ENCODE measurements around the gene LRRC27.
"Not testable (repeated sequence)": the region's sequence is repeated elsewhere in the genome, so short reads cannot be mapped to it uniquely, and the experiment has no call there.

LRRC27 gene

DNA sequence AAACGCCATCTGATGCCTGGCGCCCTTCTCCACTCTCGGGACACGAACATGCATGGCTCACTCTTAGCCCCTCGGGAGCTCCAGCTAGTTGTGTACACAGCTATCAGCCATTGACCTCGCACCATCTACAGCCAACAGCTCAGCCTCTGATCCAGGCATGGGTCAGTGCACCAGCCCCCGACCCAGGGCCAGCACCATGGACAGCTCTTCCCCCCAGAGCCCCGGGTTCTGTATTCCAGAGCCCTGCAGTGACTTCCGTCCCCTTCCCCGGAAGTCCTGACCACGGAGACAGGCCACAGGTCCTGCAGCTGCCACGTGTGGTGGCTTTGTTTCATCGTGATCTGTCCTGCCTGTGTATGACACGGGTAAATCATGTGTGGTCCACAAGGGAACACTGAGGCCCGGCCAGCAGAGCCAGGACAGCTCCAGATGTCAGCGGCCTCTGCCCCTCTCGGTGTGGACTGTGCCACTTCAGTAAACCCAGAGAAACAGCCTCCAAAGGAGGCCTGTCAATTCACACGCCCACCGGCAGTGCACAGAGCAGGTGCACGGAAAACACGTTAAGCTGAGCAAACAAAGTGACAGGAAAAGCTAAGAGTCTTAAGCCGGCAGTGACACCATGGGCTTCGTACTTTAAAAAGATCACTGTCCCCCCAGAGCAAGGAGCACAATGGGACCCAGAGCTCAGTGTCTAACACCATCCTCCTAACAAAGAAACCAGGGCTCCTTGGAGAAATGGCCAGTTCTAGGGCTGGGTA lies 37.3 kb upstream of the LRRC27 start:
- WGBS: 76% methylated on average over 23 of the region's 23 CpGs
- no peak overlapping the region for H3K4me3 ChIP-seq (ENCODE audit: low read length)
- no peak overlapping the region for H3K27ac ChIP-seq (ENCODE audit: low read depth, low read length)
- H3K9me3 ChIP-seq (ENCODE audit: insufficient read depth, low read depth, low read length): no peaks in the 10 kb centered on the region
- no peaks in the 10 kb centered on the region for H3K27me3 ChIP-seq (ENCODE audit: insufficient read depth, low read length)
- H3K4me1 ChIP-seq (ENCODE audit: insufficient read depth, low read length): peaks cover 4% of the 10 kb centered on the region; the same call in 1 of the 2 replicates
- H3K9ac ChIP-seq (ENCODE audit: low read depth, low read length): no peak overlapping the region
- H3K36me3 ChIP-seq (ENCODE audit: insufficient read depth, low read length): no peaks in the 10 kb centered on the region

GRCh38 chr10:132295481-132295880 lies 36.5 kb upstream of the LRRC27 start:
- not testable (repeated sequence) for H3K27ac ChIP-seq (ENCODE audit: low read depth, low read length); H3K9me3 ChIP-seq (ENCODE audit: insufficient read depth, low read depth, low read length); H3K9ac ChIP-seq (ENCODE audit: low read depth, low read length); H3K4me3 ChIP-seq (ENCODE audit: low read length); H3K27me3 ChIP-seq (ENCODE audit: insufficient read depth, low read length); H3K4me1 ChIP-seq (ENCODE audit: insufficient read depth, low read length); H3K36me3 ChIP-seq (ENCODE audit: insufficient read depth, low read length)
- 93% methylated on average over 23 of the region's 23 CpGs for WGBS

GRCh38 chr10:132296666-132297443 lies 35.1 kb upstream of the LRRC27 start:
- H3K27me3 ChIP-seq (ENCODE audit: insufficient read depth, low read length): no peaks in the 10 kb centered on the region
- no peak overlapping the region for H3K9ac ChIP-seq (ENCODE audit: low read depth, low read length)
- WGBS: 95% methylated on average over 28 of the region's 28 CpGs
- H3K4me1 ChIP-seq (ENCODE audit: insufficient read depth, low read length): peaks cover 4% of the 10 kb centered on the region; the same call in 1 of the 2 replicates
- no peak overlapping the region for H3K27ac ChIP-seq (ENCODE audit: low read depth, low read length)
- no peak overlapping the region for H3K4me3 ChIP-seq (ENCODE audit: low read length)
- H3K9me3 ChIP-seq (ENCODE audit: insufficient read depth, low read depth, low read length): no peaks in the 10 kb centered on the region
- no peaks in the 10 kb centered on the region for H3K36me3 ChIP-seq (ENCODE audit: insufficient read depth, low read length)

DNA sequence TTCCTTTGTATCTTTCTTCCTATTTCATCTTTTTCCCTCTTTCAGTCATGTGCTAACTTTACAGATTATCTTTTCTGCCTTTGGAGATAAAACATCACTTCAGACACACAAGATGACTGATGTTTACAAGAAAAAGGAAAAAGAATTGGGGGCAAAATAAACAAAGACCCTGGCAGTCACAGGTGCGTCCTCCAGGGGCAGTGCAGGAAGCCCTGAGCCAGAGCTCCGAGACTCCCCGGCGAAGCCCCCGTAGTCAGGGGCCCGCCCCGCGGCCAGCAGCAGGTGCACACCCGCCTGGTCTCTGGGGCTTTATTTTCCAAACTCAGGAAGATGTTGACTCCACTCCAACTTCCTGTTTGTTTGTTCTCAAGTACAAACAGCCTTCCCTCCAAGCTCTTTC lies 34.5 kb upstream of the LRRC27 start:
- Histone ChIP-seq H3K4me3 (ENCODE audit: low read length) (no peak overlapping the region), H3K36me3 (ENCODE audit: insufficient read depth, low read length) (no peaks in the 10 kb centered on the region), H3K27ac (ENCODE audit: low read depth, low read length) (no peak overlapping the region), H3K4me1 (ENCODE audit: insufficient read depth, low read length) (peaks cover 4% of the 10 kb centered on the region; the same call in 1 of the 2 replicates), H3K27me3 (ENCODE audit: insufficient read depth, low read length) (no peaks in the 10 kb centered on the region), H3K9ac (ENCODE audit: low read depth, low read length) (no peak overlapping the region), H3K9me3 (ENCODE audit: insufficient read depth, low read depth, low read length) (no peaks in the 10 kb centered on the region)
- 69% methylated on average over 9 of the region's 9 CpGs for WGBS

DNA sequence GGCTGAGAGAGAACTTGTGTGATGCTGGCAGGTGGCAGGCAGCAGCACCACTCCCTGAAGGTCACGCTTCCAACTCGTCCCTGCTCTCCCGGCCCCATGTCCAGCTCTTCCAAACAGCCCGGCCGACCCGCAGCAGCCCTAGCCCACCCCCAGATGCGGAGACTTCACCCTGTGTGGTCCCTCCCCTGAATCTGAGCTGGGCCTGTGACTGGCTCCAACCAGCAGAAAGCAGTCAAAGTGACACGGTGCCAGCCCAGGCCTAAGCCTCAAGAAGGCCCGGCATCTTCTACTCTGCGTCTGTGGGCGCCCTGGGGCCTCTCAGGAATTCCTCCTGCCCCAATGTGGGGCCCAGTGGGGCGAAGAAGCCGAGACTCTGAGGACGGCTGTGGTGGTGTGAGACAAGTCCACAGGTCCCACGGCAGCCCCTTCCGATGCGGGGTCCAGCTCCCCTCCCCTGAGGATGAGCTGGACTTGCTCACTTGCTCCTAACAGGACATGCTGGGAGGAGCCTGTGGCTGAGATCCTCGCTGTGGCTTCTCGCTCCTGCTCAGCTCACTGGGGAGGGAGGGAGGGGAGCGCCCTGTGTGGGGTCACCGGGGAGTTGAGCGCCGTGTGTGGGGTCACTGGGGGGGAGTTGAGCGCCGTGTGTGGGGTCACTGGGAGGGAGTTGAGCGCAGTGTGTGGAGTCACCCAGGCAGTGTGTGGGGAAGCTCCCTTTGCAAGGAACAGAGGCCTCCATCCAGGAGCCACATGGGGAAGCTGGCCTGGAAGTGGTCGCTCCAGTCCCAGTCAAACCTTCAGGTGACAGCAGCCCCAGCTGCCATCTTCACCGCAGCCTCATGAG lies 33.7 kb upstream of the LRRC27 start:
- H3K4me3 ChIP-seq (ENCODE audit: low read length): no peak overlapping the region
- no peaks in the 10 kb centered on the region for H3K36me3 ChIP-seq (ENCODE audit: insufficient read depth, low read length)
- 83% methylated on average over 28 of the region's 28 CpGs for WGBS
- H3K4me1 ChIP-seq (ENCODE audit: insufficient read depth, low read length): peaks cover 2% of the 10 kb centered on the region; the same call in 1 of the 2 replicates
- no peaks in the 10 kb centered on the region for H3K9me3 ChIP-seq (ENCODE audit: insufficient read depth, low read depth, low read length)
- no peak overlapping the region for H3K27ac ChIP-seq (ENCODE audit: low read depth, low read length)
- no peak overlapping the region for H3K9ac ChIP-seq (ENCODE audit: low read depth, low read length)
- no peaks in the 10 kb centered on the region; the same call in 1 of the 2 replicates for H3K27me3 ChIP-seq (ENCODE audit: insufficient read depth, low read length)

- Histone ChIP-seq H3K27ac (ENCODE audit: low read depth, low read length) (no peak overlapping the region), H3K9me3 (ENCODE audit: insufficient read depth, low read depth, low read length) (no peaks in the 10 kb centered on the region), H3K9ac (ENCODE audit: low read depth, low read length) (no peak overlapping the region), H3K4me3 (ENCODE audit: low read length) (no peak overlapping the region), H3K27me3 (ENCODE audit: insufficient read depth, low read length) (peaks cover 4% of the 10 kb centered on the region), H3K4me1 (ENCODE audit: insufficient read depth, low read length) (no peaks in the 10 kb centered on the region), H3K36me3 (ENCODE audit: insufficient read depth, low read length) (no peaks in the 10 kb centered on the region)
- 92% methylated on average over 34 of the region's 34 CpGs for WGBS
These were observed 32.3 kb upstream of the LRRC27 start for GRCh38 chr10:132299371-132300336.

GRCh38 chr10:132300582-132300981 lies 31.4 kb upstream of the LRRC27 start:
- no peak overlapping the region for H3K4me3 ChIP-seq (ENCODE audit: low read length)
- H3K27ac ChIP-seq (ENCODE audit: low read depth, low read length): no peak overlapping the region
- peaks cover 7% of the 10 kb centered on the region for H3K27me3 ChIP-seq (ENCODE audit: insufficient read depth, low read length)
- no peaks in the 10 kb centered on the region for H3K9me3 ChIP-seq (ENCODE audit: insufficient read depth, low read depth, low read length)
- 83% methylated on average over 10 of the region's 10 CpGs for WGBS
- no peaks in the 10 kb centered on the region for H3K36me3 ChIP-seq (ENCODE audit: insufficient read depth, low read length)
- no peaks in the 10 kb centered on the region for H3K4me1 ChIP-seq (ENCODE audit: insufficient read depth, low read length)
- H3K9ac ChIP-seq (ENCODE audit: low read depth, low read length): no peak overlapping the region

DNA sequence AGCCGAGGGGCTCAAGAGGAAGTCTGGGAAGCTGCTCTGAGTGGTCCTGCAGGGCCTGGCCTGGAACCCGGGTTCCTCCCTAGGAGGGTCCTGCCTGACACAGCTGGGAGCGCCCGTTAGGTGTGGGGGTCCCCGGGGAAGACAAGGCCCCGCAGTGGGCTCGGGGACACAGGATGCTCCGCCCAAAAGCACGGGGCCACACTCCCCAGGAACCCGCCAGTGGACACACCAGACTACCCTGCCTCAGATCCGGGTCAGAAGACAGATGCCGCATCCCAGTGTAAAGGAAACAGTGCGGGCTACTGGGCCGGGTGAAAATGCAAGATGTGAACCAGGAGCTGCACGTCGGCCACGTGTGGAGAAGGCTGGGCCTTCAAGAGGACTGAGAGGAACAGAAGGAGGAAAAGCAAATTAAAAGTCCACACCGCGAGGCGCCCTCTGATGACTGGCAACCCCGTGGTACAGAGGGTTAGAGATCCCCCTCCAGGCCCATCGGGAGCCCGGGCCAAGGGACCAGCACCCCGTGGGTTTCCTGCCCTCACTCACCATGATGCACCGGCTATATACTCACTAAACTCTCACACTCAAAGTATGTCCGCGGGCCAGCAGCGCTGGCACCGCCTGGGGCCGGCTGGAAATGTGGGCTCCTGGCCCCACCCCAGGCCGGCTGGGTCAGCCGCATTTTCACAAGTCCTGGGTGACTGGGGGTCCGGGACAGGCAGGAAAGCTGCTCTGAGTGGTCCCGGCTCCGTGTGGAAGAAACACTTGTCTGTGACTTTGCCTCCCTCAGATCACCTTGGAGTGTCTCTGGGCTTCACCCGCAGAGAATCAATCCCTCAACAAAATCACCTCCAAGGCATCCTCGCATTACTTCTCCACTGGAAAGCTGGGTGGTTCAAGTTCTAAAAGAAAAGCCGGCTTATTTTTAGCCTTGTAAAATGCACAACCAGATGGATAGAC lies 30.3 kb upstream of the LRRC27 start:
- WGBS: 92% methylated on average over 38 of the region's 38 CpGs
- Histone ChIP-seq H3K27me3 (ENCODE audit: insufficient read depth, low read length) (peaks cover 18% of the 10 kb centered on the region), H3K4me1 (ENCODE audit: insufficient read depth, low read length) (no peaks in the 10 kb centered on the region), H3K9ac (ENCODE audit: low read depth, low read length) (no peak overlapping the region), H3K27ac (ENCODE audit: low read depth, low read length) (no peak overlapping the region), H3K9me3 (ENCODE audit: insufficient read depth, low read depth, low read length) (no peaks in the 10 kb centered on the region), H3K4me3 (ENCODE audit: low read length) (no peak overlapping the region), H3K36me3 (ENCODE audit: insufficient read depth, low read length) (no peaks in the 10 kb centered on the region)

DNA sequence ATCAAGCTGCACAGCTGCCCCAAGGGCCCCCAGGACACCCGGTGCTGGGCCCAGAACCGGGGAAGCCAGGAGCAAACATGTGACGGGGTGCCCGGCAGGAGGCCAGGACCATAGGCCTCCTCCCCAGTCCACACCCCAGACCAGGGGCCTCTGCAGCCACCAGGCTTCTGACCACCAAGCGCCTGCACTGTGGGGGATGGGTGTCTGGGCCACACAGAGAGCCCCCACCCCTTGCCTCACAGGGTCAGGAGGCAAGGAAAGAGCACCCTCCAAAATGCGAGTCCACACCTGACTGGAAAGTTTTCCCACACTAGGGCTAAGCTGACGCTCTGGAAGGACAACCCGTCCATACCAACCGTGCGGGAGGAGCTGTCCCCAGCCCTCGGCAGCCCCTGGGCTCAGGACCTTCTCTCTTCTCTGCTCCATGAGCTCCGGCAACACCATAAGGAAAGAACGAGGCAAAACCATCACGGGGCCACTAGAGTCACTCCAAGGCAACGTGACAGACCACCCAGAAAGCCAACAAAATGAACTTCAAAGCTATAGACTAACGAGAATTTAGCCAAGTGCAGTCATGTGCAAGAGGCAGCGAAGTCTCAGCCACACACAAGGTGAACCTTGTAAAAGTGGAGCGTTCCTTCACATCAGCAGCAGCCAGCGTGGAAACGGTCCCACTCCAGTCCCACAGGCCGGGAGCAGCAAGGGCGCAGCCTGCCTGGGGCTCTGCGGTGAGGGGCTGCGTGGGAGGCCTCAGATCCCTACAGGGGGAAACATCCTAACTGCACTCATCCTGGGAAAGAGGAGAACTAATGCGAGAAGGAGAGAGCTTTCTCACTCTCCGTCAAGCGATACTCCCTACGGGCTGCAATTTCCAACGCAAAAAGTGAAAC lies 29.3 kb upstream of the LRRC27 start:
- peaks cover 27% of the 10 kb centered on the region for H3K27me3 ChIP-seq (ENCODE audit: insufficient read depth, low read length)

More for the DNA sequence above, 29.3 kb upstream of the LRRC27 start:
- H3K9me3 ChIP-seq (ENCODE audit: insufficient read depth, low read depth, low read length): no peaks in the 10 kb centered on the region
- H3K9ac ChIP-seq (ENCODE audit: low read depth, low read length): no peak overlapping the region
- H3K36me3 ChIP-seq (ENCODE audit: insufficient read depth, low read length): no peaks in the 10 kb centered on the region
- 89% methylated on average over 29 of the region's 29 CpGs for WGBS
- no peak overlapping the region for H3K27ac ChIP-seq (ENCODE audit: low read depth, low read length)
- no peaks in the 10 kb centered on the region for H3K4me1 ChIP-seq (ENCODE audit: insufficient read depth, low read length)
- no peak overlapping the region for H3K4me3 ChIP-seq (ENCODE audit: low read length)
